ENCODE measurements around the gene LUC7L.

Gene LUC7L

DNA sequence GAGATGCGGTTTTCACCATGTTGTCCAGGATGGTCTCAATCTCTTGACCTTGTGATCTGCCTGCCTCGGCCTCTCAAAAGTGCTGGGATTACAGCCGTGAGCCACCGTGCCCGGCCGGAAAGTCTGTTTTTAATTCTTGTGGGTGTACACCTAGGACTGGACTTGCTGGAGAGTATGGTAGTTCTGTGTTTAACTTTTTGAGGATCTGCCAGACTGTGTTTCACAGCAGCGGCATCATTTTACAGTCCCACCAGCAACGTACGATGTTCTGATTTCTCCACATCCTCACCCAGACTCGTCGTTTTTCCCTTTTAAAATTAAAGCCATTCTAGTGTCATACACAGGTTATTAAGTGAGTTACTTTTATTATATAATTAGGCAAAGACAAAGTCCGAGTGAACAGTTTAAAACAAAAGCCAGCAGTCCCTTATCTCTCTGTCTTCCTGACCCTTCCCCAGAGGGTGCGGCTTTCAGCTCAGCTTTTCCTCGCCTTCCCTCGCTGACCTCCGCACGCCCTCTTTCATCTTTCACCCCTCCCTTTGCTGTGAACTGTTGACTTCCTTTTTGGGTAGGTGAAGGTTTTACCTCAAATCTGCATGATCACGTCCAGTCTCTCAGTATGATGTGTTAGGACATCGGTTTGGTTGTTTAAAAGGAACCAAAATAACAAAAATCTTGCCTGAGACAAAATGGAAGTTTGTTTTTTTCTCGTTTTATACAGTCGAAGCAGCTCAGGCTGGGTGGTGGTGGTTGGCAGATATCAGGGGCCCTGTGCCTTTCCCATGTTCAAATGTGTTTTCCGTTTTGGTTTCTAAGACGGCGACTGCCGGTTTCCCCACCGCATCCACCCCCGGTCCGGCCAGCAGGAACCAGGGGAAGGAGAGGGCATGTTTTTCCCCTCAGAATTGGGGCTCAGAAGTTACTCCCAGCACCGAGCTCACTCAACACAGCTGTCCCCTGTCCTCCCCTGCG is 23.4 kb upstream of the LUC7L start:
- no peak for DNase-seq
- peaks cover 56% of the 10 kb centered on the region for H3K36me3 Mint-ChIP-seq (ENCODE audit: low read depth)
- H3K27ac Mint-ChIP-seq = peak overlapping the region; percentile 96
- no peaks in the 10 kb centered on the region for H3K27me3 Mint-ChIP-seq (ENCODE audit: low read depth, poor library complexity)
- H3K4me1 Mint-ChIP-seq = peaks cover 24% of the 10 kb centered on the region
- H3K9me3 Mint-ChIP-seq = no peaks in the 10 kb centered on the region
- TF ChIP-seq, protein P1, sequence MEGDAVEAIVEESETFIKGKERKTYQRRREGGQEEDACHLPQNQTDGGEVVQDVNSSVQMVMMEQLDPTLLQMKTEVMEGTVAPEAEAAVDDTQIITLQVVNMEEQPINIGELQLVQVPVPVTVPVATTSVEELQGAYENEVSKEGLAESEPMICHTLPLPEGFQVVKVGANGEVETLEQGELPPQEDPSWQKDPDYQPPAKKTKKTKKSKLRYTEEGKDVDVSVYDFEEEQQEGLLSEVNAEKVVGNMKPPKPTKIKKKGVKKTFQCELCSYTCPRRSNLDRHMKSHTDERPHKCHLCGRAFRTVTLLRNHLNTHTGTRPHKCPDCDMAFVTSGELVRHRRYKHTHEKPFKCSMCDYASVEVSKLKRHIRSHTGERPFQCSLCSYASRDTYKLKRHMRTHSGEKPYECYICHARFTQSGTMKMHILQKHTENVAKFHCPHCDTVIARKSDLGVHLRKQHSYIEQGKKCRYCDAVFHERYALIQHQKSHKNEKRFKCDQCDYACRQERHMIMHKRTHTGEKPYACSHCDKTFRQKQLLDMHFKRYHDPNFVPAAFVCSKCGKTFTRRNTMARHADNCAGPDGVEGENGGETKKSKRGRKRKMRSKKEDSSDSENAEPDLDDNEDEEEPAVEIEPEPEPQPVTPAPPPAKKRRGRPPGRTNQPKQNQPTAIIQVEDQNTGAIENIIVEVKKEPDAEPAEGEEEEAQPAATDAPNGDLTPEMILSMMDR (IDR thresholded peaks at IDR 0.05) = no peak
- H3K4me3 Mint-ChIP-seq = peak overlapping the region; percentile 29

DNA sequence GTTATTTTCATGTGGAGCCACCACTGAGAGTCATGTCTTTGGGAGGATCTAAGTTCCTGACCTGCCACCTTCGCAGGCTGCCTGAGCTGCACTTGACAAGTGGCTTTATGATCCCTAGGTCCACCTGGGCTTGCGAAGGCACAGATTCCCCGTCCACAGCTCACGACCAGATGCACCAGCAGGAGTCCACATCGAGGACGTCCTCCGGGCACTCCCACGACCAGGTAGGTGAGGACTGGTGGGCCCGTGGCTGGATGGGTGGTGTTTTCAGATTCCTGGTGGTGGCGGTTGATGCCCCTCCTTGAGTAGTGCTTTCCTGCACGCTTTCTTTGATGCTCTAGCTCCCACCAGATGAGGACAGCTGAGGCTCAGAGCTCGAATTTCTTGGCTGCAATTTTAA is 20.2 kb upstream of the LUC7L start:
- peaks cover 30% of the 10 kb centered on the region for H3K36me3 Mint-ChIP-seq (ENCODE audit: low read depth)
- peaks cover 3% of the 10 kb centered on the region for H3K27me3 Mint-ChIP-seq (ENCODE audit: low read depth, poor library complexity)
- DNase-seq = no peak
- H3K4me3 Mint-ChIP-seq = no peak overlapping the region
- H3K9me3 Mint-ChIP-seq = no peaks in the 10 kb centered on the region
- peaks cover 24% of the 10 kb centered on the region for H3K4me1 Mint-ChIP-seq
- TF ChIP-seq, protein P1 (IDR thresholded peaks at IDR 0.05) = no peak
- H3K27ac Mint-ChIP-seq = no peak overlapping the region

DNA sequence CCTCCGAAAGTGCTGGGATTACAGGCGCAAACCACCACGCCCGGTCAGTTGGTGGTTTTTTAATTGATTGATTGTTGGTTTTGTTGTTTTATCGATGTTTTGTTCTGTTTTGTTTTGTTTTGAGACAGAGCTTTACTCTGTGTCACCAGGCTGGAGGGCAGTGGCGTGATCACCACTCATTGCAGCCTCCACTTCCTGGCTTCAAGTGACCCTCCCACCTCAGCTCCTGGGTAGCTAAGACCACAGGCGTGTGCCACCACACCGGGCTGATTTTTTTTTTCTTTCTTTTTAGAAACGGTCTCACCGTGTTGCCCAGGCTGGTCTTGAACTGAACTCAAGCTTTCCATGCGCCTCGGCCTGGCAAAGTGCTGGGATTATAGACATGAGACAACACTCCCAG is 17.8 kb upstream of the LUC7L start:
- Mint-ChIP-seq H3K4me1 (peaks cover 14% of the 10 kb centered on the region), H3K4me3 (no peak overlapping the region), H3K27ac (no peak overlapping the region), H3K27me3 (ENCODE audit: low read depth, poor library complexity) (peaks cover 3% of the 10 kb centered on the region), H3K9me3 (no peaks in the 10 kb centered on the region), H3K36me3 (ENCODE audit: low read depth) (peaks cover 17% of the 10 kb centered on the region)
- TF ChIP-seq, protein P1 (IDR thresholded peaks at IDR 0.05) = no peak
- no peak for DNase-seq

DNA sequence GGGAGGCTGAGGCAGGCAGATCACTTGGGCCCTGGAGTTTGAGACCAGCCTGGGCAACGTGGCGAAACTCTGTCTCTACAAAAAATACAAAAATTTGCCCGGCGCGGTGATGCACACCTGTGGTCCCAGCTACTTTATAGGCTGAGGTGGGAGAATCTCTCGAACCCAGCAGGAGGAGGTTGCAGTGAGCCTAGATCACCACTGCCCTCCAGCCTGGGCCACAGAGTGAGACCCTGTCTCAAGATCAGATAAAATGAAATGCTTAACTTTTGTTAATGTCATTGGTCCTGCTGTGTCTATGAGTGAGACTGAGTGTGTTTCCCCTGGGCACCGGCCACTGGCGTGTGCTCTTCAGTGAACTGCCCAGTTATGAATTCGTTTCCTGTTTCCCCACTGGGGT is 15.9 kb upstream of the LUC7L start:
- no peak for DNase-seq
- H3K4me3 Mint-ChIP-seq = no peak overlapping the region
- no peaks in the 10 kb centered on the region for H3K9me3 Mint-ChIP-seq
- H3K27ac Mint-ChIP-seq = peak overlapping the region; percentile 94
- H3K36me3 Mint-ChIP-seq (ENCODE audit: low read depth) = peaks cover 18% of the 10 kb centered on the region
- peaks cover 7% of the 10 kb centered on the region for H3K4me1 Mint-ChIP-seq
- TF ChIP-seq, protein P1 (IDR thresholded peaks at IDR 0.05) = no peak
- peaks cover 3% of the 10 kb centered on the region for H3K27me3 Mint-ChIP-seq (ENCODE audit: low read depth, poor library complexity)

DNA sequence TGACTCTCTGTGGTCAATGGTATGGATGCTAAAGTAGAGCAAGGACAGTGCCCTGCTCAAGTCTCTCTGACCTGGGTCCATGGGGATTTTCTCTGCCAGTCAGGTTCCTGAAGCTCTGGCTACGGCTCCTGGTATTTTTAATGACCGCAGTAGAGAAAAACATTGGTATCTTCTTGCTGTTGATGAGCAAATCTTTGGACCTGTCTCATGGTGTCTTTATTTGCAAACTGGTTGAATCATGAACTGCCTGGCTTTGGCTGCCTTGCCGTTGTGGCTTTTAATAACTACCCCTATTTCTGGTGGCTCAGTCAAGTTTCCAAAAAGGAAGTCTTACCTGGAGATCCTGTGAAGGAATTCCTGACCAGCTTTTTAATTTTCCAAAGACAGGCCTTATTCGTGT is 14.1 kb upstream of the LUC7L start:
- TF ChIP-seq, protein P1 (IDR thresholded peaks at IDR 0.05) = no peak
- H3K4me1 Mint-ChIP-seq = peaks cover 11% of the 10 kb centered on the region
- no peaks in the 10 kb centered on the region for H3K9me3 Mint-ChIP-seq
- peaks cover 24% of the 10 kb centered on the region for H3K36me3 Mint-ChIP-seq (ENCODE audit: low read depth)
- DNase-seq = no peak
- H3K4me3 Mint-ChIP-seq = no peak overlapping the region
- H3K27me3 Mint-ChIP-seq (ENCODE audit: low read depth, poor library complexity) = peaks cover 3% of the 10 kb centered on the region
- peak overlapping the region; percentile 39 for H3K27ac Mint-ChIP-seq

DNA sequence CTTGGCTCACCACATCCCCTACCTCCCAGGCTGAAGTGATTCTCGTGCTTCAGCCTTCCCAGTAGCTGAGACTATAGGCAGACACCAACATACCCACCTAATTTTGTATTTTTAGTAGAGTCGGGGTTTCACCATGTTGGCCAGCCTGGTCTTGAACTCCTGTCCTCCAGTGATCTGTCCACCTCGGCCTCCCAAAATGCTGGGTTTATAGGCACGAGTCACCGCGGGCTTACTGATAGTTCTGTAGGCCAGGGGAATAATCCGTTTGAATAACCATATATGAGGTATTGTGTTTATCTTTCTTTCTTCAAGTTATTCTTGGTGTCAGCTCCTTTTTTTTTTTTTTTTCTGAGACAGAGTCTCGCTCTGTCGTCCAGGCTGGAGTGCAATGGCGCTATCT is 13.0 kb upstream of the LUC7L start:
- TF ChIP-seq, protein P1 (IDR thresholded peaks at IDR 0.05) = no peak

More for the DNA sequence above, 13.0 kb upstream of the LUC7L start:
- Mint-ChIP-seq H3K27me3 (ENCODE audit: low read depth, poor library complexity) (peaks cover 3% of the 10 kb centered on the region), H3K4me1 (peaks cover 8% of the 10 kb centered on the region), H3K36me3 (ENCODE audit: low read depth) (peaks cover 28% of the 10 kb centered on the region), H3K9me3 (peaks cover under 1% of the 10 kb centered on the region), H3K27ac (no peak overlapping the region), H3K4me3 (no peak overlapping the region)
- DNase-seq = no peak

Data from nephron progenitor cell (in vitro differentiated cells).